Endothelial cell of umbilical vein (primary cell): Measurements from ENCODE around the gene NUAK1. TPM values are rescaled to one million over a fixed set of nuclear protein-coding genes. Genes with fewer than 3 reads are reported as not detected.

Source experiments
- BruUV-seq: library from RNA; stranded (reverse); fragments of 400-500 nt; replicated peaks from 2 replicates; lab custom pipeline; 2021; lab: Mats Ljungman, UMichigan
- CTCF ChIA-PET: fragments of 300-600, 350-600 bp; sonication (Branson Sonifier 250); formaldehyde crosslinking; loops from one replicate; lab custom pipeline; 2021; ENCODE audit warnings: antibody characterized with exemption, inconsistent platforms; lab: Charles Lee
- POLR2A ChIA-PET: fragments of 300-600, 350-600 bp; sonication (Branson Sonifier 250); formaldehyde crosslinking; loops from one replicate; lab custom pipeline; 2021; ENCODE audit warnings: antibody characterized with exemption, inconsistent platforms; lab: Charles Lee
- DNase-seq: peaks from one replicate; pipeline ENCODE4 v3.0.0-alpha.2; 2011; ENCODE audit warnings: low read depth, low spot score
- FAIRE-seq: peaks from 2 replicates; lab custom pipeline; 2011; peaks lifted over from hg19 to GRCh38; lab: Jason Lieb, UNC
- H2AFZ ChIP-seq: 2 replicates; pipeline ENCODE4 v1.6.0; 2012; ENCODE audit warnings: low read depth, low read length, control low read depth, inconsistent platforms
- H3K27ac ChIP-seq: 2 replicates; pipeline ENCODE4 v1.5.1; 2011; ENCODE audit warnings: low read depth, mild to moderate bottlenecking, control low read depth, low read length, moderate library complexity; ENCODE audit not compliant: insufficient read depth
- H3K27me3 ChIP-seq, 2 experiments: 2 replicates each; pipeline versions ENCODE4 v1.6.0 to v1.6.1; 2011; ENCODE audit warnings: low read length in 2 of 2, mixed read lengths in 1 of 2; ENCODE audit not compliant: control insufficient read depth in 2 of 2, insufficient read depth in 2 of 2
- H3K36me3 ChIP-seq, 2 experiments: 2 replicates in 1 of 2; 3 replicates in 1 of 2; pipeline ENCODE4 v1.5.1; 2011; ENCODE audit warnings: low read length in 2 of 2, mild to moderate bottlenecking in 1 of 2, moderate library complexity in 1 of 2; ENCODE audit not compliant: control insufficient read depth in 2 of 2, insufficient read depth in 2 of 2; ENCODE audit errors: extremely low read depth in 1 of 2
- H3K4me1 ChIP-seq: 3 replicates; pipeline ENCODE4 v1.5.1; 2011; ENCODE audit warnings: mild to moderate bottlenecking, low read length; ENCODE audit not compliant: control insufficient read depth, insufficient read depth; ENCODE audit errors: extremely low read depth
- H3K4me2 ChIP-seq: 2 replicates; pipeline ENCODE4 v1.6.1; 2011; ENCODE audit warnings: low read length, control low read depth, mixed read lengths; ENCODE audit not compliant: insufficient read depth
- H3K4me3 ChIP-seq, 3 experiments: fragments of 200-600 bp in 1 of 3; sonication (generic), shearing (Covaris generic) in 1 of 3; replicated peaks in 1 of 3; 2 replicates each; pipeline ENCODE4 v1.5.1; 2011 to 2016; ENCODE audit warnings: control low read depth in 3 of 3, low read length in 3 of 3, mild to moderate bottlenecking in 2 of 3, inconsistent platforms in 1 of 3, low read depth in 1 of 3, moderate library complexity in 1 of 3; ENCODE audit not compliant: insufficient read depth in 1 of 3
- H3K79me2 ChIP-seq: 2 replicates; pipeline ENCODE4 v1.6.0; 2012; ENCODE audit warnings: low read length, inconsistent platforms; ENCODE audit not compliant: control insufficient read depth, insufficient read depth
- H3K9ac ChIP-seq: replicated peaks from 2 replicates; pipeline ENCODE3; 2011; ENCODE audit warnings: low read length, control low read depth; ENCODE audit not compliant: insufficient read depth; ENCODE audit errors: extremely low read depth
- H3K9me1 ChIP-seq: replicated peaks from 3 replicates; pipeline ENCODE4 v1.6.0; 2011; ENCODE audit warnings: mild to moderate bottlenecking, low read length; ENCODE audit not compliant: control insufficient read depth, insufficient read depth; ENCODE audit errors: extremely low read depth
- H3K9me3 ChIP-seq: replicated peaks from 2 replicates; pipeline ENCODE4 v1.5.1; 2012; ENCODE audit warnings: low read length, inconsistent platforms; ENCODE audit not compliant: control insufficient read depth, insufficient read depth
- H4K20me1 ChIP-seq: replicated peaks from 2 replicates; pipeline ENCODE3; 2011; ENCODE audit warnings: mild to moderate bottlenecking, low read length; ENCODE audit not compliant: control insufficient read depth, insufficient read depth; ENCODE audit errors: extremely low read depth
- EZH2 ChIP-seq: IDR thresholded peaks from 2 replicates; pipeline ENCODE4 v1.6.1; 2012; ENCODE audit warnings: borderline replicate concordance, low read depth, mild to moderate bottlenecking, moderate library complexity, low read length, inconsistent platforms; ENCODE audit not compliant: severe bottlenecking
- FOS ChIP-seq: IDR thresholded peaks from 2 replicates; pipeline ENCODE4 v1.6.1; 2011; ENCODE audit warnings: mild to moderate bottlenecking, low read length, moderate library complexity, borderline replicate concordance; ENCODE audit not compliant: insufficient read depth
- JUN ChIP-seq: IDR thresholded peaks from 2 replicates; pipeline ENCODE4 v1.6.1; 2011; ENCODE audit warnings: borderline replicate concordance, low read depth; ENCODE audit not compliant: insufficient read length, insufficient read depth
- MYC ChIP-seq: IDR thresholded peaks from one replicate; pipeline ENCODE4 v1.6.1; 2011; ENCODE audit warnings: mild to moderate bottlenecking, low read depth, low read length
- POLR2A ChIP-seq: IDR thresholded peaks from 2 replicates; pipeline ENCODE4 v1.6.1; 2012; ENCODE audit warnings: low read depth, mild to moderate bottlenecking, control low read depth, low read length
- POLR2AphosphoS5 ChIP-seq: IDR thresholded peaks from 2 replicates; pipeline ENCODE4 v1.6.1; 2012; ENCODE audit warnings: low read depth, mild to moderate bottlenecking, control low read depth, low read length, moderate library complexity; ENCODE audit not compliant: insufficient read depth
- dilution Hi-C: fragments of 300-500 bp; cut with MboI; formaldehyde crosslinking; loops from one replicate; pipeline ENCODE4 v1.15.0; 2019; ENCODE audit warnings: low sequenced_read_pairs; ENCODE audit not compliant: extremely low pct_ligation_motif_present
- intact Hi-C: fragments of 100-400 bp; cut with micrococcal nuclease; formaldehyde crosslinking; loops from one replicate; pipeline ENCODE4 v1.10.0; 2022
- polyA plus RNA-seq, 4 experiments: library from polyadenylated mRNA; depleted of rRNA in 3 of 4; stranded (reverse) in 3 of 4; unstranded in 1 of 4; fragments of >200 nt; gene quantifications; 2 replicates each; pipeline versions ENCODE4 v1.2.1 to v1.2.3, GENCODE V29; 2011 to 2012; ENCODE audit warnings: missing spikeins in 1 of 4
- total RNA-seq: library from RNA; stranded (reverse); gene quantifications from 2 replicates; pipeline ENCODE4 v1.2.3, GENCODE V29; 2021
- TF ChIP-seq, protein P1 (sequence below), 2 donors: IDR thresholded peaks; 1 replicate in 1 of 2; 2 replicates in 1 of 2; pipeline ENCODE4 v1.5.1; 2011; ENCODE audit warnings: low read length in 2 of 2, mild to moderate bottlenecking in 2 of 2, moderate library complexity in 2 of 2, control low read depth in 1 of 2, inconsistent platforms in 1 of 2, low read depth in 1 of 2; ENCODE audit not compliant: insufficient read depth in 1 of 2; ENCODE audit errors: extremely low read depth in 1 of 2
- TF ChIP-seq, protein P2 (sequence below): IDR thresholded peaks from 2 replicates; pipeline ENCODE4 v1.6.1; 2011; ENCODE audit not compliant: insufficient read depth, insufficient read length

Gene NUAK1
- total and polyA plus RNA-seq, 2 donors (not counting 3 experiments of a cell fraction or from before 2014, with no cell fraction given): 34.2 to 39.7 TPM

DNA sequence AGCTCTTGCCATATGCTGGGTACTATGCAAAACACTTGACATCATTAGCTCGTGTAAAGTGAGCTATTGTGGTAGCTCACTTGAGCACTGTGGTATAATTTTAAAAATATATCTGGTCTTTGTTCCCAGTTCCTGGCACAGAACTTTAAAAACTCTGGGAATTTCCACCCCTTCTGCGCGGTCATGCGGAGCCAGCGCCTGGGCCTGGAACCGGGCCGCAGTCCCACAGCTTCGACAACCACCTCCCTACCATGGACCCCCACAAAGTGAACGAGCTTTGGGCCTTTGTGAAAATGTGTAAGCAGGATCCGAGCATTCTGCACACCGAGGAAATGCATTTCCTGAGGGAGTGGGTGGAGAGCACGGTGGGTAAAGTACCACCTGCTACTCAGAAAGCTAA lies 123.1 kb downstream of the NUAK1 start:
- no peaks in the 10 kb centered on the region for H4K20me1 ChIP-seq
- no peak overlapping the region for H3K4me3 ChIP-seq
- no peak overlapping the region for H2AFZ ChIP-seq
- H3K79me2 ChIP-seq: no peaks in the 10 kb centered on the region
- no peak overlapping the region for H3K4me2 ChIP-seq
- dilution Hi-C loops: no loop called here
- TF ChIP-seq MYC (no peak), JUN (no peak)
- no peaks in the 10 kb centered on the region for H3K9me3 ChIP-seq
- H3K36me3 ChIP-seq: no peaks in the 10 kb centered on the region
- no peak for FAIRE-seq
- peaks cover 1% of the 10 kb centered on the region for H3K4me1 ChIP-seq
- H3K27me3 ChIP-seq: no peaks in the 10 kb centered on the region
- BruUV-seq: no TSS peak
- ChIA-PET CTCF (interaction anchor here (0.9 to 1.8 kb wide), 5 partner anchors 11 to 121 kb away, joined by 3 to 4 read pairs (median 3); no protein-coding TSS in a partner anchor), POLR2A (no interaction called here)
- DNase-seq: no peak
- H3K27ac ChIP-seq: no peak overlapping the region
- no peak overlapping the region for H3K9ac ChIP-seq
- no peaks in the 10 kb centered on the region for H3K9me1 ChIP-seq
- intact Hi-C loops: no loop called here

DNA sequence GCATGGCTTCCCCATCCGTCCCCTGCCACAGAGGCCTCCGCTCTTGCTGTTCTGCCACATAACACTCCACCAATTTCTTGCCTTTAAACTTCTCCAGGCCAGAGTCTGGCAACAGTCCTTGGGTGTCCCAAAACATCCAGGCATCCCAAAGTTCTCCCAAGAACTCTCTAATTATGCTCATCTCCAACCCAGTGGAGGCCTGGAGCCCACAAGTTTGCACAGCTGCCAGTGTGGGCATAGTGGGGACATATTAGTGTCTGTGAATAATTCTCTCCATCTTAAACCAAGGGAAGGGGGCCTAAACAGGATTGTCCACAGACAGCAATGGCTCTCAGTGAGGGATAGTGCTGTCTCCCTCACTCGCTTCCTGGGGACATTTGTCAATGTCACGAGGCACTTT lies 124.8 kb downstream of the NUAK1 start:
- ChIA-PET CTCF (no interaction called here), POLR2A (no interaction called here)
- no peaks in the 10 kb centered on the region for H3K27me3 ChIP-seq
- no peaks in the 10 kb centered on the region for H3K9me1 ChIP-seq
- H2AFZ ChIP-seq: no peak overlapping the region
- no peak for FAIRE-seq
- H3K36me3 ChIP-seq: no peaks in the 10 kb centered on the region
- no peak overlapping the region for H3K4me3 ChIP-seq
- no peaks in the 10 kb centered on the region for H3K9me3 ChIP-seq
- no peak overlapping the region for H3K4me2 ChIP-seq
- no peaks in the 10 kb centered on the region for H3K79me2 ChIP-seq
- DNase-seq: no peak
- intact Hi-C loops: no loop called here
- no peaks in the 10 kb centered on the region for H3K4me1 ChIP-seq
- dilution Hi-C loops: no loop called here
- H3K27ac ChIP-seq: no peak overlapping the region
- no TSS peak for BruUV-seq
- H4K20me1 ChIP-seq: no peaks in the 10 kb centered on the region
- H3K9ac ChIP-seq: no peak overlapping the region
- TF ChIP-seq EZH2 (no peak), FOS (no peak), POLR2A (no peak), POLR2AphosphoS5 (no peak)
- TF ChIP-seq, protein P1, sequence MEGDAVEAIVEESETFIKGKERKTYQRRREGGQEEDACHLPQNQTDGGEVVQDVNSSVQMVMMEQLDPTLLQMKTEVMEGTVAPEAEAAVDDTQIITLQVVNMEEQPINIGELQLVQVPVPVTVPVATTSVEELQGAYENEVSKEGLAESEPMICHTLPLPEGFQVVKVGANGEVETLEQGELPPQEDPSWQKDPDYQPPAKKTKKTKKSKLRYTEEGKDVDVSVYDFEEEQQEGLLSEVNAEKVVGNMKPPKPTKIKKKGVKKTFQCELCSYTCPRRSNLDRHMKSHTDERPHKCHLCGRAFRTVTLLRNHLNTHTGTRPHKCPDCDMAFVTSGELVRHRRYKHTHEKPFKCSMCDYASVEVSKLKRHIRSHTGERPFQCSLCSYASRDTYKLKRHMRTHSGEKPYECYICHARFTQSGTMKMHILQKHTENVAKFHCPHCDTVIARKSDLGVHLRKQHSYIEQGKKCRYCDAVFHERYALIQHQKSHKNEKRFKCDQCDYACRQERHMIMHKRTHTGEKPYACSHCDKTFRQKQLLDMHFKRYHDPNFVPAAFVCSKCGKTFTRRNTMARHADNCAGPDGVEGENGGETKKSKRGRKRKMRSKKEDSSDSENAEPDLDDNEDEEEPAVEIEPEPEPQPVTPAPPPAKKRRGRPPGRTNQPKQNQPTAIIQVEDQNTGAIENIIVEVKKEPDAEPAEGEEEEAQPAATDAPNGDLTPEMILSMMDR (IDR thresholded peaks at IDR 0.05; ENCODE audit: extremely low read depth in 1 of 2, insufficient read depth in 1 of 2, low read depth in 1 of 2, low read length in 2 of 2): no peak
- TF ChIP-seq, protein P2, sequence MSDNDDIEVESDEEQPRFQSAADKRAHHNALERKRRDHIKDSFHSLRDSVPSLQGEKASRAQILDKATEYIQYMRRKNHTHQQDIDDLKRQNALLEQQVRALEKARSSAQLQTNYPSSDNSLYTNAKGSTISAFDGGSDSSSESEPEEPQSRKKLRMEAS: no peak

Other genes starting within 250 kb of the NUAK1 start
- 223 and 249 TPM in 2 replicates for gene CKAP4, start 109.1 kb upstream of the NUAK1 start, total RNA-seq
- 113 and 117 TPM in 2 replicates for gene CKAP4, start 109.1 kb upstream of the NUAK1 start, polyA plus RNA-seq
- gene TCP11L2, start 163.8 kb upstream of the NUAK1 start, total RNA-seq: 15.3 and 18.7 TPM in 2 replicates
- gene TCP11L2, start 163.8 kb upstream of the NUAK1 start, polyA plus RNA-seq: 5.3 and 6.0 TPM in 2 replicates
- gene POLR3B, start 218.8 kb upstream of the NUAK1 start, total RNA-seq: 10.1 and 12.3 TPM in 2 replicates
- gene POLR3B, start 218.8 kb upstream of the NUAK1 start, polyA plus RNA-seq: 3.8 and 6.0 TPM in 2 replicates